Common myeloid progenitor, CD34-positive (primary cell): ENCODE results near the gene STON2.
"Not testable (repeated sequence)": the region's sequence is repeated elsewhere in the genome, so short reads cannot be mapped to it uniquely, and the experiment has no call there.

Experiments
- CTCF ChIA-PET: fragments of 350-600 bp; sonication (Branson Sonifier 250); formaldehyde crosslinking; loops from one replicate; lab custom pipeline; 2021; ENCODE audit warnings: antibody characterized with exemption; lab: Charles Lee
- POLR2A ChIA-PET: fragments of 350-600 bp; sonication (Branson Sonifier 250); formaldehyde crosslinking; loops from one replicate; lab custom pipeline; 2021; ENCODE audit warnings: antibody characterized with exemption; lab: Charles Lee
- DNase-seq, 3 donors: peaks; one replicate each; pipeline versions ENCODE4 v3.0.0 to v3.0.0-alpha.2; 2013
- H3K27ac ChIP-seq, 2 experiments: 1 replicate in 1 of 2; 2 replicates in 1 of 2; pipeline ENCODE4 v1.7.0; 2013; ENCODE audit warnings: inconsistent platforms in 2 of 2, low read length in 2 of 2, mild to moderate bottlenecking in 2 of 2, low read depth in 1 of 2, moderate library complexity in 1 of 2; ENCODE audit not compliant: severe bottlenecking in 2 of 2, insufficient read depth in 1 of 2, poor library complexity in 1 of 2
- H3K27me3 ChIP-seq, 5 experiments: replicated peaks in 2 of 5; 1 replicate in 3 of 5; 2 replicates in 2 of 5; pipeline versions ENCODE4 v1.6.1 to v1.7.0; 2013; ENCODE audit warnings: low read length in 4 of 5, mild to moderate bottlenecking in 2 of 5, moderate library complexity in 2 of 5, inconsistent platforms in 1 of 5; ENCODE audit not compliant: insufficient read depth in 5 of 5, control insufficient read depth in 4 of 5
- H3K36me3 ChIP-seq, 4 experiments: 1 replicate in 2 of 4; 2 replicates in 2 of 4; pipeline versions ENCODE4 v1.6.1 to v1.7.0; 2013; ENCODE audit warnings: low read length in 3 of 4, control low read depth in 1 of 4, mild to moderate bottlenecking in 1 of 4; ENCODE audit not compliant: control insufficient read depth in 4 of 4, insufficient read depth in 4 of 4
- H3K4me1 ChIP-seq, 4 experiments: 1 replicate in 3 of 4; 2 replicates in 1 of 4; pipeline versions ENCODE4 v1.6.1 to v1.7.1; 2013; ENCODE audit warnings: low read length in 3 of 4, mild to moderate bottlenecking in 3 of 4, control low read depth in 1 of 4, inconsistent platforms in 1 of 4, moderate library complexity in 1 of 4; ENCODE audit not compliant: control insufficient read depth in 4 of 4, insufficient read depth in 4 of 4; ENCODE audit errors: control extremely low read depth in 1 of 4
- H3K4me3 ChIP-seq, 7 experiments: 1 replicate in 4 of 7; 2 replicates in 3 of 7; pipeline versions ENCODE4 v1.5.1 to v1.7.0; 2013; ENCODE audit warnings: mild to moderate bottlenecking in 7 of 7, low read length in 6 of 7, moderate library complexity in 6 of 7, inconsistent platforms in 2 of 7, low read depth in 2 of 7, control low read depth in 1 of 7; ENCODE audit not compliant: insufficient read depth in 4 of 7, control insufficient read depth in 1 of 7; ENCODE audit errors: extremely low read depth in 1 of 7
- H3K9me3 ChIP-seq, 5 experiments: 1 replicate in 4 of 5; 2 replicates in 1 of 5; pipeline versions ENCODE4 v1.6.1 to v1.7.1; 2013; ENCODE audit warnings: low read length in 4 of 5, mild to moderate bottlenecking in 2 of 5, inconsistent platforms in 1 of 5, low read depth in 1 of 5, moderate library complexity in 1 of 5; ENCODE audit not compliant: control insufficient read depth in 4 of 5, insufficient read depth in 2 of 5; ENCODE audit errors: control extremely low read depth in 1 of 5
- WGBS: methylation state at CpG from one replicate; pipeline ENCODE4 v1.1.5; 2013; ENCODE audit not compliant: insufficient coverage; 5-methylcytosine and 5-hydroxymethylcytosine counted together

The STON2 gene

DNA sequence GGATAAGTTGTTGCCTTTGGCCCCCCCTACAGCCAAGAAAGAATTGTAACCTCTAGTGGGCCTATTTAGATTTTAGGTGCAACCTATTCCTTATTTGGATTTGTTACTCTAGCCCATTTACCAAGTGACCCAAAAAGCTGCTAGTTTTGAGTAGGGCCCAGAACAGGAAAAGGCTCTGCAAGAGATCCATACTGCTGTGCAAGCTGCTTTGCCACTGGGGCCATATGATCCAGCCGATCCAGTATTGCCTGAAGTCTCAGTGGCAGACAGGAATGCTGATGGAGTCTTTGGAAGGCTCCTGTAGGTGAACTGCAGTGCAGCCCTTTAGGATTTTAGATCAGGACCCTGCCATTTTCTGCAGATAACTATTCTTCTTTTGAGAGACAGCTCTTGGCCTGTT, 166.5 kb downstream of the STON2 start:
- POLR2A ChIA-PET: no interaction called here
- Histone ChIP-seq H3K9me3 (peaks cover 0 to 22% (median 0%) of the 10 kb centered on the region in 5 experiments), H3K4me1 (no peaks in the 10 kb centered on the region), H3K27ac (no peak overlapping the region), H3K36me3 (no peaks in the 10 kb centered on the region), H3K27me3 (no peaks in the 10 kb centered on the region), H3K4me3 (no peak overlapping the region)
- CTCF ChIA-PET: interaction anchor here (2.4 kb wide), 1 partner anchor 11 kb away, joined by 8 read pairs; no protein-coding TSS in a partner anchor
- no peak for DNase-seq
- 90% methylated on average over 1 of the region's 1 CpG for WGBS

- Histone ChIP-seq H3K27me3 (no peaks in the 10 kb centered on the region), H3K27ac (no peak overlapping the region), H3K4me3 (no peak overlapping the region), H3K9me3 (peaks cover 0 to 20% (median 0%) of the 10 kb centered on the region in 5 experiments), H3K36me3 (no peaks in the 10 kb centered on the region), H3K4me1 (no peaks in the 10 kb centered on the region)
- ChIA-PET POLR2A (no interaction called here), CTCF (interaction anchor here (1.2 kb wide), 1 partner anchor 9 kb away, joined by 3 read pairs; no protein-coding TSS in a partner anchor)
- WGBS: 89% methylated on average over 1 of the region's 1 CpG
- DNase-seq: no peak
Observed at GRCh38 chr14:81231540-81231939, 168.6 kb downstream of the STON2 start.

GRCh38 chr14:81224222-81224621, 175.9 kb downstream of the STON2 start:
- DNase-seq: no peak
- H3K4me3 ChIP-seq: no peak overlapping the region
- POLR2A ChIA-PET: interaction anchor here (0.6 kb wide), 1 partner anchor 346 kb away, joined by 3 read pairs; no protein-coding TSS in a partner anchor
- no peaks in the 10 kb centered on the region for H3K27me3 ChIP-seq
- H3K27ac ChIP-seq: no peak overlapping the region
- H3K4me1 ChIP-seq: peaks cover 0 to 13% (median 9%) of the 10 kb centered on the region in 4 experiments
- CTCF ChIA-PET: interaction anchor here (3.7 kb wide), 1 partner anchor 10 kb away, joined by 8 read pairs; no protein-coding TSS in a partner anchor
- peaks cover 0 to 2% (median 0%) of the 10 kb centered on the region in 5 experiments for H3K9me3 ChIP-seq
- no peaks in the 10 kb centered on the region for H3K36me3 ChIP-seq
- no CpG with 5 or more reads among the region's 1 CpG for WGBS

GRCh38 chr14:81223788-81224187, 176.3 kb downstream of the STON2 start:
- CTCF ChIA-PET: interaction anchor here (3.7 kb wide), 1 partner anchor 11 kb away, joined by 8 read pairs; no protein-coding TSS in a partner anchor

DNA sequence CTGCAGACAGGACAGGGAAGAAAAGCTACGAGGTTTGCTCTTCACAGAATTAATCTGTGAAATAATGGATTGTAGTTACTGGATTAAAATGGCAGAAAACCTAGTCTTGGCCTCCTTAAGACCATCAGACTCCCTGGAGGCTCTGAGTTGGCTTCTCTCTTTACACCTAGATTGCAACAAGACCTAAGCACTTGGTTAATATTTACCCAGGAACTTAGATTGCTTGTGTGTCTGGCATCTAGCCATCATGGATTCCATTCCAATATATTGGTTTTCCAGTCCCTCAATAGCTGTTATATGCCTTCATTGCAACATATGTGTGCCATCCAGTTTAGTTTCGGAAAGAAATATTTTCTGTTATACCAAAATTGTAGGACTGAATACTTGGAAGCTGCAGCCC, 177.4 kb downstream of the STON2 start:
- CTCF ChIA-PET: interaction anchor here (1.3 to 3.7 kb wide), 2 partner anchors 9 to 12 kb away, joined by 3 to 8 read pairs; no protein-coding TSS in a partner anchor
- H3K27ac ChIP-seq: no peak overlapping the region
- peaks cover 11 to 29% (median 21%) of the 10 kb centered on the region in 4 experiments for H3K4me1 ChIP-seq
- H3K9me3 ChIP-seq: no peaks in the 10 kb centered on the region
- H3K27me3 ChIP-seq: no peaks in the 10 kb centered on the region
- no CpG with 5 or more reads among the region's 2 CpGs for WGBS
- no peak overlapping the region for H3K4me3 ChIP-seq
- POLR2A ChIA-PET: interaction anchor here (0.8 kb wide), 1 partner anchor 46 kb away, joined by 5 read pairs; no protein-coding TSS in a partner anchor
- H3K36me3 ChIP-seq: no peaks in the 10 kb centered on the region
- DNase-seq: no peak

More at GRCh38 chr14:81223788-81224187, 176.3 kb downstream of the STON2 start:
- not testable (repeated sequence) for DNase-seq, H3K27me3 ChIP-seq, H3K36me3 ChIP-seq, H3K4me3 ChIP-seq, H3K27ac ChIP-seq, H3K9me3 ChIP-seq
- POLR2A ChIA-PET: interaction anchor here (0.6 kb wide), 1 partner anchor 345 kb away, joined by 3 read pairs; no protein-coding TSS in a partner anchor
- H3K4me1 ChIP-seq: peaks cover 2 to 18% (median 12%) of the 10 kb centered on the region in 4 experiments
- 96% methylated on average over 4 of the region's 7 CpGs for WGBS

DNA sequence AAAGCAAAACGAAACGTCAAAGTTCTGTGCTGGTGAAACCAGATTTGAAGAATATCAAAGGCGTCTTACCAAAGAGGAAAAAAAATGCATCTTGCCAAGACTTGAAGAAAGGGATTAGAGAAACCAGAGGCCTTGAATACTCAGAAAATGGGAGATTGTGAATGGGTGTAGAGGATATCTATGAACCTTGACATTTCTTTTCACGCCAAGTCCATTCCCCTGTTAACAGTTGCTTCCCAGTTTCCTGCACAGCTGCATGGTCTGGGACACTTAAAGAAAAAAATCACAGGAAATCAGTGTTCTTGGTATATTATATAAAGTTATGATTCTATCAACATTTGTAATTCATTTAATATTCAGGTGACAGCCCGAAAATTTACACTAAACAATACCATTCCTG, 178.0 kb downstream of the STON2 start:
- no peak for DNase-seq
- Histone ChIP-seq H3K27ac (peak overlapping the region in 1 of 2 experiments; percentile 99), H3K27me3 (no peaks in the 10 kb centered on the region), H3K9me3 (no peaks in the 10 kb centered on the region), H3K4me1 (peaks cover 15 to 34% (median 26%) of the 10 kb centered on the region in 4 experiments), H3K4me3 (peak overlapping the region in 2 of 7 experiments; percentile 71 to 76), H3K36me3 (no peaks in the 10 kb centered on the region)
- POLR2A ChIA-PET: no interaction called here
- 92% methylated on average over 3 of the region's 5 CpGs for WGBS
- CTCF ChIA-PET: interaction anchor here (1.1 to 3.7 kb wide), 3 partner anchors 10 to 47 kb away, joined by 3 to 8 read pairs (median 3); no protein-coding TSS in a partner anchor

- CTCF ChIA-PET: interaction anchor here (0.7 to 3.7 kb wide), 5 partner anchors 13 to 308 kb away, joined by 3 to 8 read pairs (median 4); no protein-coding TSS in a partner anchor
- WGBS: 40% methylated on average over 16 of the region's 16 CpGs
- peaks cover 15 to 34% (median 29%) of the 10 kb centered on the region in 4 experiments for H3K4me1 ChIP-seq
- POLR2A ChIA-PET: interaction anchor here (1.1 to 1.3 kb wide), 2 partner anchors 52 to 244 kb away, joined by 5 to 7 read pairs; no protein-coding TSS in a partner anchor
- H3K36me3 ChIP-seq: no peaks in the 10 kb centered on the region
- DNase-seq: no peak
- no peaks in the 10 kb centered on the region for H3K27me3 ChIP-seq
- H3K9me3 ChIP-seq: no peaks in the 10 kb centered on the region
- peak overlapping the region; percentile 44 to 90 (median 73) for H3K4me3 ChIP-seq
- H3K27ac ChIP-seq: peak overlapping the region; percentile 98 to 99
Observed at GRCh38 chr14:81221579-81222102, 178.5 kb downstream of the STON2 start.
